ENCODE measurements around the gene C16orf86. TPM values are rescaled to one million over a fixed set of nuclear protein-coding genes. Genes with fewer than 3 reads are reported as not detected.
A peak's percentile ranks its signal among the peaks of the same experiment; 100 is the strongest.

Gene C16orf86
- polyA plus RNA-seq, 1 of the 3 experiments (the other 2 are of a cell fraction) = 4.3 TPM

- peak overlapping the region; percentile 93 for H3K4me2 ChIP-seq
- peaks cover 15% of the 10 kb centered on the region for H3F3A ChIP-seq (replicated peaks; ENCODE audit: insufficient read depth)
- DNase-seq = no peak
- peak overlapping the region; percentile 82 for H3K9ac ChIP-seq
- peaks cover 0 to 26% of the 10 kb centered on the region in 2 experiments for H3K36me3 ChIP-seq (replicated peaks in 1 of 2; ENCODE audit: control insufficient read depth in 1 of 2, insufficient read depth in 2 of 2, low read length in 1 of 2)
- H3K4me1 ChIP-seq (ENCODE audit: control insufficient read depth in 1 of 2, insufficient read depth in 2 of 2, low read depth in 1 of 2, low read length in 1 of 2) = peaks cover 0 to 27% of the 10 kb centered on the region in 2 experiments; a peak in 1 of 4 replicates
- no peaks in the 10 kb centered on the region for H3K9me2 ChIP-seq
- H2AFZ ChIP-seq (ENCODE audit: low read depth) = peak overlapping the region; percentile 81; the same call in 1 of the 2 replicates
- ChIA-PET CTCF (interaction anchor here (0.6 to 18.3 kb wide), 12 partner anchors 9 to 165 kb away, joined by 3 to 246 read pairs (median 7); partner anchors contain the start of genes CARMIL2 and CTCF), POLR2A (interaction anchor here (1.4 kb wide), 1 partner anchor 12 kb away, joined by 6 read pairs; no protein-coding TSS in a partner anchor)
- no peaks in the 10 kb centered on the region for H3K9me3 ChIP-seq
- peak overlapping the region; percentile 87 to 97 for H3K4me3 ChIP-seq (ENCODE audit: low read depth in 2 of 2, low read length in 1 of 2)
- 60% methylated on average over 11 of the region's 21 CpGs for WGBS (ENCODE audit: low lambda C conversion rate)
- peak overlapping the region in 1 of 2 experiments; percentile 16; a peak in 2 of 4 replicates for H3K27ac ChIP-seq (ENCODE audit: low read depth in 2 of 2, low read length in 1 of 2)
- TF ChIP-seq TAF1 (IDR thresholded peaks at IDR 0.05; ENCODE audit: borderline replicate concordance, low read depth, low read length) (no peak), NRF1 (IDR thresholded peaks at IDR 0.05; ENCODE audit: low read depth, low read length) (no peak), RCOR1 (IDR thresholded peaks at IDR 0.05; ENCODE audit: low read length) (no peak), PBX3 (IDR thresholded peaks at IDR 0.05) (no peak), SIN3A (IDR thresholded peaks at IDR 0.05; ENCODE audit: borderline replicate concordance, low read depth, low read length) (no peak), JUND (IDR thresholded peaks at IDR 0.05) (no peak), EP300 (IDR thresholded peaks at IDR 0.05; ENCODE audit: borderline replicate concordance in 1 of 2, low read depth in 1 of 2, low read length in 1 of 2) (no peak), MEF2A (IDR thresholded peaks at IDR 0.05; ENCODE audit: borderline replicate concordance, low read depth) (no peak), FOSL2 (IDR thresholded peaks at IDR 0.05; ENCODE audit: borderline replicate concordance, low read depth) (no peak), GABPA (IDR thresholded peaks at IDR 0.05; ENCODE audit: low read depth) (no peak), SMC3 (IDR thresholded peaks at IDR 0.05; ENCODE audit: low read depth, low read length) (no peak), TCF12 (IDR thresholded peaks at IDR 0.05) (no peak), GATA2 (CRISPR knock-in tag; IDR thresholded peaks at IDR 0.05) (no peak), FOXM1 (IDR thresholded peaks at IDR 0.05; ENCODE audit: low read depth) (no peak), USF1 (IDR thresholded peaks at IDR 0.05; ENCODE audit: borderline replicate concordance, low read depth) (no peak)
- no peaks in the 10 kb centered on the region for H3K27me3 ChIP-seq (ENCODE audit: insufficient read depth)
- peaks cover 17% of the 10 kb centered on the region for H3K79me2 ChIP-seq (ENCODE audit: insufficient read depth)
- H4K20me1 ChIP-seq (ENCODE audit: insufficient read depth) = 0 out of 2 replicates have a peak, but pooled peaks cover 3% of the 10 kb centered on the region
Observed at GRCh38 chr16:67658849-67659674, 7.6 kb upstream of the C16orf86 start.
